Stimulated activated CD4-positive, alpha-beta T cell treated with anti-CD3 and anti-CD28 coated beads, Interleukin-12 subunit alpha, Interleukin-12 subunit beta, amount 100 ng/mL, for 24 hours (primary cell): Measurements from ENCODE around the gene KIF9.
"Not testable (repeated sequence)": the region's sequence is repeated elsewhere in the genome, so short reads cannot be mapped to it uniquely, and the experiment has no call there.

Experiments used
- DNase-seq, 2 experiments: peaks; one replicate each; pipeline ENCODE4 v3.0.0-alpha.2; 2020; ENCODE audit warnings: low read depth in 2 of 2

Gene KIF9

GRCh38 chr3:47295322-47295721 is 12.7 kb upstream of the KIF9 start:
- no peak for DNase-seq

- no peak for DNase-seq
These were observed 11.8 kb upstream of the KIF9 start for GRCh38 chr3:47294392-47294791.

GRCh38 chr3:47293822-47294221 is 11.2 kb upstream of the KIF9 start:
- DNase-seq: no peak

GRCh38 chr3:47291754-47292420 is 9.3 kb upstream of the KIF9 start:
- not testable (repeated sequence) for DNase-seq

- DNase-seq: no peak
These were observed 8.7 kb upstream of the KIF9 start for GRCh38 chr3:47291158-47291753.

- DNase-seq: no peak
These were observed 6.6 kb upstream of the KIF9 start for GRCh38 chr3:47288966-47289910.

- DNase-seq: peak in 1 of 2 experiments; percentile 32
These were observed 1.2 kb upstream of the KIF9 start for GRCh38 chr3:47283591-47284364.

- DNase-seq: no peak
These were observed 566 bp upstream of the KIF9 start for GRCh38 chr3:47283193-47283537.

- DNase-seq: no peak
These were observed 2.1 kb downstream of the KIF9 start for GRCh38 chr3:47280519-47280918.

GRCh38 chr3:47276558-47276957 is 6.0 kb downstream of the KIF9 start:
- DNase-seq: no peak

- DNase-seq: no peak
These were observed 7.9 kb downstream of the KIF9 start for GRCh38 chr3:47274652-47275051.

GRCh38 chr3:47273564-47273963 is 9.0 kb downstream of the KIF9 start:
- DNase-seq: no peak

GRCh38 chr3:47270526-47270925 is 12.1 kb downstream of the KIF9 start:
- no peak for DNase-seq

- no peak for DNase-seq
These were observed 15.1 kb downstream of the KIF9 start for GRCh38 chr3:47267490-47267824.

- DNase-seq: peak in 1 of 2 experiments; percentile 45
These were observed 15.7 kb downstream of the KIF9 start for GRCh38 chr3:47266709-47267489.

GRCh38 chr3:47265725-47266428 is 16.7 kb downstream of the KIF9 start:
- DNase-seq: no peak

- no peak for DNase-seq
These were observed 17.6 kb downstream of the KIF9 start for GRCh38 chr3:47265008-47265407.

GRCh38 chr3:47261301-47261700 is 21.3 kb downstream of the KIF9 start:
- no peak for DNase-seq

GRCh38 chr3:47260605-47261004 is 22.0 kb downstream of the KIF9 start:
- no peak for DNase-seq

GRCh38 chr3:47259114-47259513 is 23.5 kb downstream of the KIF9 start:
- DNase-seq: no peak

- not testable (repeated sequence) for DNase-seq
These were observed 26.3 kb downstream of the KIF9 start for GRCh38 chr3:47256331-47256730.
